ENCODE data around the gene SLC6A20. TPM values are rescaled to one million over a fixed set of nuclear protein-coding genes. Genes with fewer than 3 reads are reported as not detected.

The SLC6A20 gene
- polyA plus RNA-seq, 3 donors, result 0.07 to 0.33 (median 0.20) TPM

Other genes with a start within 250 kb of the SLC6A20 start
- gene LIMD1, start 201.8 kb downstream of the SLC6A20 start, polyA plus RNA-seq (ENCODE audit: insufficient read length in 3 of 3), result 10 to 100 TPM; 14.4 to 19.1 (median 15.4) TPM
- gene SACM1L, start 107.1 kb downstream of the SLC6A20 start, polyA plus RNA-seq (ENCODE audit: insufficient read length in 3 of 3), result 10 to 100 TPM; 55.5 to 79.3 (median 67.6) TPM
- gene LZTFL1, start 45.6 kb upstream of the SLC6A20 start, polyA plus RNA-seq (ENCODE audit: insufficient read length in 3 of 3), result 10 to 100 TPM; 53.7 to 66.1 (median 64.3) TPM
- gene CCR9, start 90.0 kb upstream of the SLC6A20 start, polyA plus RNA-seq (ENCODE audit: insufficient read length in 3 of 3), result under 1 TPM in 2 of 3 donors, not detected in 1; 0.08 to 0.09 TPM
- under 1 TPM; 0.23 to 0.67 (median 0.24) TPM for gene CXCR6, start 146.9 kb upstream of the SLC6A20 start, polyA plus RNA-seq (ENCODE audit: insufficient read length in 3 of 3)
- gene FYCO1, start 199.3 kb upstream of the SLC6A20 start, polyA plus RNA-seq (ENCODE audit: insufficient read length in 3 of 3), result 10 to 100 TPM; 17.6 to 18.8 (median 18.2) TPM
- gene XCR1, start 230.9 kb upstream of the SLC6A20 start, polyA plus RNA-seq (ENCODE audit: insufficient read length in 3 of 3), result under 1 TPM in 2 of 3 donors, not detected in 1; 0.17 to 0.20 TPM

All from renal cortex interstitium (tissue), 3 donors.